HEK293T (cell line): ENCODE data around the gene ZMYM1.

Experiments used
- ARNT ChIP-seq: fragments of 450-650 bp; IDR thresholded peaks from 2 replicates; pipeline ENCODE4 v1.6.1; 2017; ENCODE audit warnings: mild to moderate bottlenecking
- CTBP1 ChIP-seq: fragments of 450-650 bp; IDR thresholded peaks from 2 replicates; pipeline ENCODE4 v1.6.1; 2016; ENCODE audit warnings: borderline replicate concordance
- ELF4 ChIP-seq: fragments of 450-650 bp; IDR thresholded peaks from 2 replicates; pipeline ENCODE4 v1.6.1; 2017; ENCODE audit warnings: antibody characterized with exemption
- FOXA1 ChIP-seq: fragments of 450-650 bp; IDR thresholded peaks from 2 replicates; pipeline ENCODE4 v1.6.1; 2016; ENCODE audit warnings: mild to moderate bottlenecking
- FOXM1 ChIP-seq: fragments of 450-650 bp; IDR thresholded peaks from 2 replicates; pipeline ENCODE4 v1.6.1; 2017; ENCODE audit warnings: mild to moderate bottlenecking, borderline replicate concordance
- HDGF ChIP-seq: fragments of 450-650 bp; IDR thresholded peaks from 2 replicates; pipeline ENCODE4 v1.6.1; 2017; ENCODE audit warnings: antibody characterized with exemption, borderline replicate concordance
- NFRKB ChIP-seq: fragments of 450-650 bp; IDR thresholded peaks from 2 replicates; pipeline ENCODE4 v1.6.1; 2016; ENCODE audit warnings: mild to moderate bottlenecking, moderate library complexity
- SP1 ChIP-seq: fragments of 450-650 bp; IDR thresholded peaks from 2 replicates; pipeline ENCODE4 v1.6.1; 2017
- SUZ12 ChIP-seq: fragments of 450-650 bp; IDR thresholded peaks from 2 replicates; pipeline ENCODE4 v1.6.1; 2016; ENCODE audit warnings: mild to moderate bottlenecking
- ZNF384 ChIP-seq: fragments of 450-650 bp; IDR thresholded peaks from 2 replicates; pipeline ENCODE4 v1.6.1; 2016

GRCh38 chr1:35129080-35129479, 49.9 kb downstream of the ZMYM1 start:
- TF ChIP-seq ARNT, result no peak
- no peak for TF ChIP-seq CTBP1
- no peak for TF ChIP-seq NFRKB
- no peak for TF ChIP-seq SP1
- TF ChIP-seq FOXM1, result no peak
- no peak for TF ChIP-seq ELF4
- TF ChIP-seq ZNF384, result no peak
- no peak for TF ChIP-seq FOXA1
- no peak for TF ChIP-seq SUZ12
- no peak for TF ChIP-seq HDGF
